HL-60 (cell line): ENCODE data around the gene SLC22A1.

ENCODE experiments used
- DNase-seq, 2 experiments: peaks; one replicate each; pipeline ENCODE4 v3.0.0-alpha.2; 2010 to 2020; ENCODE audit warnings: low read depth in 1 of 2, low spot score in 1 of 2
- H3K27ac ChIP-seq: fragments of 250-450 bp; sonication (Bioruptor Pico); replicated peaks from 2 replicates; pipeline ENCODE4 v1.5.1; 2020; ENCODE audit warnings: mild to moderate bottlenecking, moderate library complexity
- H3K27me3 ChIP-seq: fragments of 250-450 bp; sonication (Bioruptor Pico); 2 replicates; pipeline ENCODE4 v1.5.1; 2021; ENCODE audit warnings: mild to moderate bottlenecking, moderate library complexity; ENCODE audit not compliant: insufficient read depth, poor library complexity, severe bottlenecking
- H3K4me3 ChIP-seq: replicated peaks from 2 replicates; pipeline ENCODE4 v1.5.1; 2011; ENCODE audit warnings: mild to moderate bottlenecking, control low read depth, low read length; ENCODE audit not compliant: insufficient read depth
- GABPA ChIP-seq: IDR thresholded peaks from 2 replicates; pipeline ENCODE4 v1.6.1; 2012; ENCODE audit warnings: low read depth
- POLR2AphosphoS5 ChIP-seq: IDR thresholded peaks from 2 replicates; pipeline ENCODE4 v1.6.1; 2012; ENCODE audit warnings: low read depth
- SPI1 ChIP-seq: IDR thresholded peaks from 2 replicates; pipeline ENCODE4 v1.6.1; 2012; ENCODE audit warnings: low read depth, mild to moderate bottlenecking, borderline replicate concordance
- TF ChIP-seq, protein P1 (sequence below): IDR thresholded peaks from one replicate; pipeline ENCODE4 v1.5.1; 2011; ENCODE audit warnings: low read length, control low read depth, inconsistent platforms; ENCODE audit not compliant: insufficient read depth
- TF ChIP-seq, protein P2 (sequence below): IDR thresholded peaks from 2 replicates; pipeline ENCODE4 v1.6.1; 2012; ENCODE audit warnings: low read depth; ENCODE audit not compliant: insufficient replicate concordance

SLC22A1 gene

GRCh38 chr6:160118620-160119229, 2.9 kb upstream of the SLC22A1 start:
- Histone ChIP-seq H3K4me3 (no peak overlapping the region), H3K27ac (no peak overlapping the region), H3K27me3 (no peaks in the 10 kb centered on the region)
- DNase-seq, result no peak
- TF ChIP-seq SPI1, result no peak
- TF ChIP-seq, protein P1, sequence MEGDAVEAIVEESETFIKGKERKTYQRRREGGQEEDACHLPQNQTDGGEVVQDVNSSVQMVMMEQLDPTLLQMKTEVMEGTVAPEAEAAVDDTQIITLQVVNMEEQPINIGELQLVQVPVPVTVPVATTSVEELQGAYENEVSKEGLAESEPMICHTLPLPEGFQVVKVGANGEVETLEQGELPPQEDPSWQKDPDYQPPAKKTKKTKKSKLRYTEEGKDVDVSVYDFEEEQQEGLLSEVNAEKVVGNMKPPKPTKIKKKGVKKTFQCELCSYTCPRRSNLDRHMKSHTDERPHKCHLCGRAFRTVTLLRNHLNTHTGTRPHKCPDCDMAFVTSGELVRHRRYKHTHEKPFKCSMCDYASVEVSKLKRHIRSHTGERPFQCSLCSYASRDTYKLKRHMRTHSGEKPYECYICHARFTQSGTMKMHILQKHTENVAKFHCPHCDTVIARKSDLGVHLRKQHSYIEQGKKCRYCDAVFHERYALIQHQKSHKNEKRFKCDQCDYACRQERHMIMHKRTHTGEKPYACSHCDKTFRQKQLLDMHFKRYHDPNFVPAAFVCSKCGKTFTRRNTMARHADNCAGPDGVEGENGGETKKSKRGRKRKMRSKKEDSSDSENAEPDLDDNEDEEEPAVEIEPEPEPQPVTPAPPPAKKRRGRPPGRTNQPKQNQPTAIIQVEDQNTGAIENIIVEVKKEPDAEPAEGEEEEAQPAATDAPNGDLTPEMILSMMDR, result no peak

DNA sequence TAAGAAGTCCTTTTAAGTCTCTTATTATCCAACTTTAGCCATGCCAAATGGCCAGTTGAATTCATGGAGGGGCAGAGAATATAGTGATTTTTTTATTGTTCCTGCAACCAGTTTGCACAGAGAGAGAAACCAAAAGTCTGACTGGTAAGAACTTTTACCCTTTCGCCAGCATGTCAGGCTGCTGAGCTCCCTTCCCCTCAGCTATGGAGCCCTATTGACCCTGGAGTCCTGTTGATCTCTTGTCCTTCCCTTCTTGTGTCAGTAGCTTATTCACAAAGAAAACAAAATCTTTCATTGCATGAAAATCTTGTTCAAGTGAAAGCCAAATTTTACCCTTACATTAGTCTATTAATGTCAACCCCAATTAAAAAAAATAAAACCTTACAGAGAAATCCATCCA, 1.5 kb upstream of the SLC22A1 start:
- no peak for TF ChIP-seq GABPA
- TF ChIP-seq, protein P2, sequence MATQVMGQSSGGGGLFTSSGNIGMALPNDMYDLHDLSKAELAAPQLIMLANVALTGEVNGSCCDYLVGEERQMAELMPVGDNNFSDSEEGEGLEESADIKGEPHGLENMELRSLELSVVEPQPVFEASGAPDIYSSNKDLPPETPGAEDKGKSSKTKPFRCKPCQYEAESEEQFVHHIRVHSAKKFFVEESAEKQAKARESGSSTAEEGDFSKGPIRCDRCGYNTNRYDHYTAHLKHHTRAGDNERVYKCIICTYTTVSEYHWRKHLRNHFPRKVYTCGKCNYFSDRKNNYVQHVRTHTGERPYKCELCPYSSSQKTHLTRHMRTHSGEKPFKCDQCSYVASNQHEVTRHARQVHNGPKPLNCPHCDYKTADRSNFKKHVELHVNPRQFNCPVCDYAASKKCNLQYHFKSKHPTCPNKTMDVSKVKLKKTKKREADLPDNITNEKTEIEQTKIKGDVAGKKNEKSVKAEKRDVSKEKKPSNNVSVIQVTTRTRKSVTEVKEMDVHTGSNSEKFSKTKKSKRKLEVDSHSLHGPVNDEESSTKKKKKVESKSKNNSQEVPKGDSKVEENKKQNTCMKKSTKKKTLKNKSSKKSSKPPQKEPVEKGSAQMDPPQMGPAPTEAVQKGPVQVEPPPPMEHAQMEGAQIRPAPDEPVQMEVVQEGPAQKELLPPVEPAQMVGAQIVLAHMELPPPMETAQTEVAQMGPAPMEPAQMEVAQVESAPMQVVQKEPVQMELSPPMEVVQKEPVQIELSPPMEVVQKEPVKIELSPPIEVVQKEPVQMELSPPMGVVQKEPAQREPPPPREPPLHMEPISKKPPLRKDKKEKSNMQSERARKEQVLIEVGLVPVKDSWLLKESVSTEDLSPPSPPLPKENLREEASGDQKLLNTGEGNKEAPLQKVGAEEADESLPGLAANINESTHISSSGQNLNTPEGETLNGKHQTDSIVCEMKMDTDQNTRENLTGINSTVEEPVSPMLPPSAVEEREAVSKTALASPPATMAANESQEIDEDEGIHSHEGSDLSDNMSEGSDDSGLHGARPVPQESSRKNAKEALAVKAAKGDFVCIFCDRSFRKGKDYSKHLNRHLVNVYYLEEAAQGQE, result no peak
- TF ChIP-seq POLR2AphosphoS5, result no peak
- TF ChIP-seq, protein P1, result no peak
- TF ChIP-seq SPI1, result no peak
- Histone ChIP-seq H3K27me3 (no peaks in the 10 kb centered on the region), H3K4me3 (no peak overlapping the region), H3K27ac (no peak overlapping the region)
- no peak for DNase-seq

- TF ChIP-seq, protein P2, result no peak
- TF ChIP-seq POLR2AphosphoS5 (no peak), GABPA (no peak), SPI1 (no peak)
- TF ChIP-seq, protein P1, result no peak
- no peak overlapping the region for H3K4me3 ChIP-seq
- no peaks in the 10 kb centered on the region for H3K27me3 ChIP-seq
- no peak for DNase-seq
- H3K27ac ChIP-seq, result no peak overlapping the region
These were observed 366 bp downstream of the SLC22A1 start for GRCh38 chr6:160121981-160122380.

DNA sequence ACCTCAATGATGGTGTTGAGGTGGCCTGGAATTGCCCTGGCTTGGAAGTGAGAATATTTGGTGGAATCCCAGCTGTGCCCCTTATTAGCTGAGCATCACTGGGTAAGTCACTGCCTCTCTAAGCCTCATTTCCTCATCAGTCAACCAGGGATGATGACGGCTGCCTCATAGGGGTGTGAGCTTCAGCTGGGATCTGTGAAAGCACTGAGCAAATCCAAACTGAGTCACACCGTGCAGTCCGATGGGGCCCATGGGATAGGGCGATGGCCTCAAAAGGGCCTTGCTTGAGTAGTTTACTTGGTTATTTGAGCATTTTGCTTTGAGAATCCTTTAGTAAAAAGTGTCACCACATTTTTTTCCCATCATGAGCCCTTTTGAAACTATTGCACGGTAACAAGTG, 1.1 kb downstream of the SLC22A1 start:
- Histone ChIP-seq H3K27ac (no peak overlapping the region), H3K4me3 (no peak overlapping the region), H3K27me3 (no peaks in the 10 kb centered on the region)
- no peak for DNase-seq
- TF ChIP-seq, protein P1, result no peak
- TF ChIP-seq GABPA (no peak), POLR2AphosphoS5 (no peak), SPI1 (no peak)
- TF ChIP-seq, protein P2, result no peak
